HG03280 (cell line): ENCODE results near the gene FRMD4A.
"Not testable (repeated sequence)": the region's sequence is repeated elsewhere in the genome, so short reads cannot be mapped to it uniquely, and the experiment has no call there.

Experiments
- ATAC-seq: cut with Tn5 transposase; IDR thresholded peaks from one replicate; pipeline ENCODE4 v1.9.1; 2021; ENCODE audit warnings: mild to moderate bottlenecking, moderate library complexity; ENCODE audit not compliant: unreplicated experiment

Gene FRMD4A

DNA sequence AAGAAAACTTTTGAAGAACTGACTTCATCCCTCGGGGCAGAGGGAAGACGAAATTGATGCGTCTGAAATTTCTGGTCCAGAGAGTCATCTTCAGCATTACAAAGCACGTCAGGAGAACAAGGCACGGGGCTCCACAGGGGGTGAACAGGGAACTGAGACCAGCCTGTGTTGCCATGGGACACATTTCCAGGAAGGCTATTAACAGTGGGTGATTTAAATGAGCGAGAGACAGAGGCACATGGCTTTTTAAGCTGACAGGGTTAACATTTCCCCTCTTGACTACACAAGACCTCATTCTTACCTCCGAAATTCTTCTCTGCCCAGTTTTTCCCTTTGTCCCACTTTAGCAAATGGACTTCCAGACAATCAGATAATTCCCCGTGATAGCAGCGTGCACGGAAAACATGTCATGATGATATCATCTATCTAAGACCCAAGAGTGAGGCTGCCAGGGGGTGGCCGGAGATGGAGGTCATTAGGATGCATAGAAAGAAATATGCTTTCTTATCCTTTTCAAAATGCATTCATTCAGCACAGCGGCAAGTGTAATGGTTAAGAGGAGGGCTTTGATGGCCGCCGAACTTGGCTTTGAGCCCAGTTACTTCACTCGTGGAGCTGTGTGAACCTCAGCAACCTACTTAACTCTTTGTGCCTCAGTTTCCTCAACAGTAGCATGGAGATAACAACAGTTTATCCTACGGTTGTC is 496.0 kb downstream of the FRMD4A start:
- no peak for ATAC-seq

DNA sequence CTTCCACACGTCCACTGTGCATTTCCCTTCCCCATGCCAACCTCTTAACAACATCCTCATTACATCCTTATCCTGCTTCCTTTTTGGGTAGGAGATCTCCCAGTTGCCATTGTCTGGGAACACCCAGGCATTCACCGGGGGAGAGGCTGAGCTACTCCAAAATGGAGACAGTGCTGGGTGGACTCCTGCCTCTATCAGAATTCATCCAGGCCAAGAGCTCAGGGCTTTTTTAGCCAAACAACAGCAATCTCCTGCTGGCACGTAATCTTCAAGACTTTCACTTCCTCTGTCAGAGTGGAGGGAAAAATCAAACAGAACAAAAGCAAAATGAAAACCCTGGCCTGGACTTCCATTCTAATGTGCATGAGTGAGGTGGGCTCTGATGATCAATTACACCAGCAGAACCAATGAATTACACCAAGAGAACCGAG is 499.0 kb downstream of the FRMD4A start:
- ATAC-seq: no peak

DNA sequence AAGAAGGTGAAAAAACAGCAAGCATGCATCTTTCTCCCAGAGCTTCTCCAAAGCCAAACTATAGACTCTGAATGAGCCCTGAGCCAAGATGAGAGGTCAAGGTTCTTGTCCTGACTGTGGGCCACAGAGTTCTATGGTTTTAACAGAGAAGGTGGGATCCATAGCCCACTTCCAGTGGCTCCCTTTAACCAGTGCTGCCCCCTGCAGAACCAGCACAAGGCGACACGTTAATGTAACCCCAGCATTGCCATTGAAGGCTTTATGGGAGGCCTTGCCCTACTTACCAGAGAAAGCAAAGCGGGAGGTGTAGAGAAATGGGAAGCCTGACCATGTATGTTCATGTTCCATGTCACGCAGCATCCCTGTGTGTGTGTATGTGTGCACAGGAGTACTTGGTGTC is 500.3 kb downstream of the FRMD4A start:
- no peak for ATAC-seq

DNA sequence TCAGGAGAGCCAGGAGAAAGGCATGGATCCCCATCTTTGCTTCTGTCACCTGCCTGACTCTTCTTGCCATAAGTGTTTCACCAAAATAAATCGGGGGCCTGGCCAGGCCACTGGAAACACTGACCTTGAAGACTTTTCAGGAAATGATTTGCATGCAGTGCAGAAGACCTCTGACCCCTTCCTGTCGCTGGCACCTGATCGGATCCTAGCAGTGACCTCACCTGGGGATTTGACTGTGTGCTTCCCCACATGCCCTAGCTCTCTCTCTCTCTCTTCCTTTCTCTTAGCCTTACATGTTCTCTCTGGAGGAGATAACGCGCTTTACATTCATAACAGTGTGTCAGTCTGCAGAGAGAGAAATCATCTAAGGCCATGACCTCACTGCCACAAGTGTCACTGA is 500.9 kb downstream of the FRMD4A start:
- ATAC-seq: no peak

DNA sequence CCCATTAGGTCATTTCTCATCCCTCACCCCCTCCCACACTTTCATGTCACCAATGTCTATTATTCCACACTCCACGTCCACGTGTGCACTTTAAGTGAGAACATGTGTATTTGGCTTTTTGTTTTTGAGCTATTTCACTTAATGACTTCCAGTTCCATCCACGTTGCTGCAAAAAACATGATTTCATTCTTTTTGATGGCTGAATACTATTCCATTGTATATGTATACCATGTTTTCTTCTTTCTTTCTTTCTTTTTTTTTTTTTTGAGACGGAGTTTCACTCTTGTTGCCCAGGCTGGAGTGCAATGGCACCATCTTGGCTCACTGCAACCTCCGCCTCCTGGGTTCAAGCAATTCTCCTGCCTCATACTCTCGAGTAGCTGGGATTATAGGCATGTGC is 502.4 kb downstream of the FRMD4A start:
- ATAC-seq: not testable (repeated sequence)

DNA sequence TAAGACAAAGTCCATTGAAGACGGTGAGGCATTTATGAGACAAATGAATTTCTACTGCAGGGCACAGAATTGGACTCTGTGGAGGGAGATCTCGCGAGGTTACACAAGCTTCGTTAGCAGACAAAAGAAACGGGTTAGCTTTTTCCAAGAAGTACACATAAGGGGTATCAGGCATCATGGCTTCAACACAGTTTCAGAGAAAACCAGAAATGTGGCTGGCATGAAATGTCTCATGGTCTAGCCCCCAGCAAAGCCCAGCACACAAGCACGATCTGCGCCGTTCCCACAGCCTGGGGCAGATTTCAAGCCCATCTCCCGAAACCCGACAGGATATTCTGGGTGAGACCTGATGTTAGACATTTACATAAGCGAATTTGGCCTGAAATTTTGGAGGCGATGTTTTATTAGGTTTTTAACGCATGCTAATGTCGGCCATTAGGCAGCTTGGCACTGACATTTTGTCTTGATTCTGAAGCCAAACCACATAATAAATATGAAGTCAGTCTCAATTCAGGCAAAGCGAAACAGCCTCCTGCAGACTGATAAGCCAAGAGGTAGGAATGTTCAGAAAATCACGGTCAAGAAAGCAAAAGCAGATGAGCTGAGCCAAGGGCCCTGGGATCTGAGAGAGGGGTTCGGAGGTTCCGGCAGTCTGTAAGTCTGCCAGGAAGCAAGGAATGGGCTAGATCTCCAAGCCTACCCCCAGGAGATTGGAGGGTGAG is 503.5 kb downstream of the FRMD4A start:
- ATAC-seq: no peak

DNA sequence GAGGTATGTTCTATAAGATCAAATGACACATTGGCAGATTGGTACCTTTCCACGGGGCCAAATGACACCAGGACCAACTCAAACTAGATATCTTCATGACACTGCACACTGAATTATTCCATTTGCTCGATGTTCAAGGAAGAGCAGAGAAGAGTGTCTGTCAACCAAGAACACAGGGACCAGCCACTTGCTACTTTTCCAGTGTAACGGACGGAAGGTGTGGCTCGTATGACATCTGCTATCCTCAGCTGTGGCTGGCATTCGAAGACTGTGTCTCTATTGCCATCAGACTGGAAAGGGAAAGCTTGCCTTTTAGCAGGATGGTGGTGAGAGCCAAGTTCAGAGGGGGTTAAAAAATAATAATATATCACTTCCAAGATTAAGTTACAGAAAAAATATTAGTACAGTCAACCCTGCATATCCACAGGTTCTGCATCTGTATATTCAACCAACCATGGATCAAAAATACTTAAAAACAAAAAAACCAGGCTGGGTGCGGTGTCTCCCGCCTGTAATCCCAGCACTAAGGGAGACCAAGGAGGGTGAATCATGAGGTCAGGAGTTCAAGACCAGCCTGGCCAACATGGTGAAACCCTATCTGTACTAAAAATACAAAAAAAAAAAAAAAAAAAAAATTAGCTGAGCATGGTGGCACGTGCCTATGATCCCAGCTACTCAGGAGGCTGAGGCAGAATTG is 506.9 kb downstream of the FRMD4A start:
- no peak for ATAC-seq

DNA sequence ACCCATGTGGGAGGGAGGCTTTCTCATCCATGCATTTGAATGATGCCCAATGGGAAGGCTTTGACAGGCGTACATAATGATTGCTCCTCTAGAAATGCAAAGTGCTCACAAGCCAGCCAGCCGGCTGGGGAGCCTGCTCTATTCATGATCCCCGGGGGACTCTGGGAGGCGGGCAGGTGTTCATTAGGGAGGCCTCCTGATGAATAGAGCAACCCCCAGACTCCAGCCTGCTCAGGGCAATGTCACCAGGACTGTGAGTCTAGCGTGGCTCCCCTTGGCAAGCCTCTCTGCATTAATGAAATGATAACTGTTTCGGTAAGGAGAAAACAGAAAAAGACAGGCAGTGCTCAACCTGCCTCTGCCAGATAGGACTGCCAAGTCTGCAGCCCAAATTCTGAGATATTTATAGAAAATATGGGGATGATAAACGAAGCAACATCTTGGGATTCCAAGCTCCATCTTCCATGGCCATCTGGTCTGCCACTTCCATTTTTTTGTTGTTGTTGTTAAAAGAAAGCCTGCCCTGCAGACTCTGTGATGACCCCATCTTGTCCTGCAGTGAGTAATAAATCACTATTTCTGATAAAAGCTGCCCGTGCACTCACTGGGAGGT is 507.5 kb downstream of the FRMD4A start:
- ATAC-seq: no peak

DNA sequence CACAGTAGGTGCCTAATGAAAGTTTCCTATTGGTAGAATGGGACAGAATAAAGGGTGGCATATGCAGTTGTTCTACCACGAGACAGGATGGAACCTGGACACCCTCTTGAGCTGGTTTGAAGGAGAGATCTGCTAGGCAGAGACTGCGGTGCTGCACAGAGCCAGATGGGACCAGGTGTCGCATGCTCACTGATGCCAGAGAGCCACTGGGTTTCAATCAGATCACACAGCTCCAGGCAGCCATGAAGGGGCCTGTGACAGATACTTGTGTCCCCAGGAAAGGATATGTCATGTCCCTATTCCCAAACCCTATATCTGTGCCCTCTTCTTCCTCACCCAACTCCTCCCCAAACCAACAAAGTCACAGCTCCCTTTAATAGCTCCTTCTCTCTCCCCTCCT is 508.2 kb downstream of the FRMD4A start:
- ATAC-seq: no peak

DNA sequence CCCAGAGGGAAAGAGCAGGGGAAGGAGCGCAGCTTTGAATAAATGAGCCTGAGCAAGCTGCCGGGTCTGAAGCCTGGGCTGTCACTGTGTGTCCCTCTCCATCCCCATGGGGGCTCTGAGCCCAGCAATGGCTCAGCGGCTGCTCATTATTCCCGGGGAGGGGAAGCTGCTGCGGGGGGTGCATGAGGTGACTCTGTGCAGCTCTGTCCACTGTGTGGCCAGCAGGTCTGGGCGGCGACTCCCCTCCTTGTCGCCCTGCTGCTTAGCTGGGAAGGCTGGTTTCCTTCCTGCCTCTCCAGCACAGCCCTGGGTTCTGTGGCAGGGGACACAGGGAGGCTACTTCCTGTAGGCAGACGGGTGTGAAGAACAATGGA is 509.8 kb downstream of the FRMD4A start:
- ATAC-seq: no peak

DNA sequence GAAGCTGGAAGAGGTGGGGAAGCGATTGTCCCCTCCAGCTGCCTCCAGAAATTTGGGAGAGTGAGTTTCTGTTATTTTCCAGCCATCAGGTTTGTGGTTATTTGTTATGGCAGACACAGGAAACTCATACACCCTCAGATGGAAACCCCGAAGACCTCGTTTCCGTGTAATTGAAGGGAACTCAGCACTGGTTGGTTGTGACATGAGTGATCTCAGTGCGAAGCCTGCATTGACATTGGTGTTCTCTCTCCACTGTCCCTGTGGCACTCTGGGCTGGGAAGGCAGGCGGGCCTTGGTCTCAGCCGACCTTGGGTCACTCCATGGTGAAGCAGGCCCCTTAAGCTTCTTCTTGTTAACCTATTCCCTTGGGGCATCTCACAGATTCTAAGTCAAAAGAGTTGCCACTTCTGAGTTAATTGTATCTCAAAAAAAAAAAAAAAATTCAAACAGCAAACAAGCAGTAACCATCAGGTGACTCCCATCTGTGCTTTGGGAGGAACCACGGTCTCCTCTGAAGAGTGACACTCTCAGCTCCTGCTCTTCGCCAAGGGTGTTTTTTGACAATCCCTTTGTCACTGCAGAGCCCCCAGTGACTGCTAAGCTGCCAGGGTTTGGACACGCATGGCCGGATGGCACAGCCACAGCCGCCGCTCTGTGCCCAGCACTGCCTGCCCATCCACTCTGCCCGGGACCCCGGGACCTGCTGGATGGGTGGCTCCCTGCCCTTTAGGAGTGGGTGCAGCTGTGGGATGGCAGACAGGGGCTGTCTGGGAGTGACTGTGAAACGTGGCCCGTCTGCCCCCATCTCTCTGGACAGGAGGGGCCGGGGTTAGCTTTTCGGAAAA is 510.4 kb downstream of the FRMD4A start:
- ATAC-seq: no peak

DNA sequence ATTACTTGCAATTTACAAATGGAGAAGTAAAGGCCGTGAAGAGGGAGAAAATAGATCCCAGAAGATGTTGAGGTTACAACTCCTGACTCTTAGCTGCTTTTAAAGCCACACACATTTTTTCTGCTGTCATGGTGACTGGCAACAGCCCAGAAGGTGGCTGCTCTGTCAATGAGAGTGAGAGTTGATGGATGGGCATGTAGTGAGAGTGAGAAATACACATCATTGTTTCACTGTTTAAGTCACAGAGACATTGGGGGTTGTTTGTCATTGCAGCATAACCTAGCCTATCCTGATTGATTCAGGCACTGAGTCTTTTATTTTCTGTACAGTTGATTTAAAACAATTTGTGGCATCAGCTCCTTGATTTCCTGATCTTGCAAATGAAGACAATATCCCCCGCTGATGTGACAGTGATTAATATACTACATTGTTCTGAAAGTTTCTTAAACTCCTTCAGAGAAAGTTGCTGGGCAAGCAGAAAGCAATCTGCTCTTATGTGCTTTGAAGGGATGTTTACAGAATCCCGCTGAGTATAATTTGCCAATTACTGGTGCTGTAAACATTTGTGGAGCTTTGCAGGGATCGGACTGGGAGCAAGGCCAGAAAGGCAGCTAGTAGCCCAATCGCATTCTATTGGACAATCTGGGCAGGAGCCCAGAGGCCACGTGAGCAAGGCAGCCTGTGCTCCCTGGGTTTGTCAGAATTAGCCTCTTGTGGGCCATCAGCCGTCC is 514.4 kb downstream of the FRMD4A start:
- no peak for ATAC-seq

DNA sequence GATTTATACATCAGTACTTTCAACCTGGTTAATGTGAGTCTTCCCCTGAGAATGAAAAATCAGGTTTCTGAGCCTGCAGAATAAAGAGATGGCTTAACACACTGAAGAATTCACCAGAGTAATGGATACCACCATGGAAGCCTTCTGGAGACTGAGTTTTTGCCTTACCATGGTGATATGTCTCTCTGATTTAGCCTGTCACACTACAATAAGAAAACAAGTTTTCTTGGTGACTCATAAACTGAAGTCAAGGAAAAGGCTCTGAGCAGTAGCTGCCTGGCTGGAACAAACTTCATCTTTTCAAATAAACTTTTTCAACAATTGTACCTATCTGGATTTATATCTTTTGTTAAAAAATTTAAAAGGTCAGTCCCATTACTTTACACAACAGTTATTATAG is 515.0 kb downstream of the FRMD4A start:
- no peak for ATAC-seq

DNA sequence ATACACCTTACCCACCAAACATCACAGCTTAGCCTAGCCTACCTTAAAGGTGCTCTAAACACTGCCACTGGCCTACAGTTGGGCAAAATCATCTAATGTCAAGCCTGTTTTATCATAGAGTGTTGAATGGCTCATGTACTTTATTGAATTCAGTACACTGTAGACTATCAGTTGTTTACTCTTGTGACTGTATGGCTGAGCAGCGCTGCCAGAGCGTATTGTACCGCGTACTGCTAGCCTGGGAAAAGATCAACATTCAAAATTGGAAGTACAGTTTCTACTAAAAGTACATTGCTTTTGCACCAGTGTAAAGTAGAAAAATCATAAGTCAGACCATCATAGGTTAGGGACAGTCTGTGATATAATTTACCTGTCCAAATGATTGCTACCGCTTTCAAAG is 517.2 kb downstream of the FRMD4A start:
- no peak for ATAC-seq

DNA sequence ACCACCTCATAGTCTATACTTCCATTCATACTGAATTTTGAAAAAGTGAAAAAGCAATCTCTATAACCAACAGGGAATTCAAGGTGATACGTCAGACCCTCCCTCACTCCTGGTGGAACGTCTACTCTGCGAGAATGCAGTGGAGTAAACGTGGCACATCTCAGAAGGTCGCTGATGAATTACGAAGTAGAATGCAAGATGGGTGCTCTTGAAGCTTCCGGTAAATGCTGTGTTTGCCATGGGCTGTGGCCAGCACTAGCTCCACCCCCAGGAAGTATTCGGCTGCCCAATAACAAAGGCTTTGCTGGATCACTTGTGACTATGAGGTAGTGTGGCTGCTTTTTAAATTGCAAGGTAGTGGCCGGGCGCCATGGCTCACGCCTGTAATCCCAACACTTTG is 517.9 kb downstream of the FRMD4A start:
- ATAC-seq: no peak

DNA sequence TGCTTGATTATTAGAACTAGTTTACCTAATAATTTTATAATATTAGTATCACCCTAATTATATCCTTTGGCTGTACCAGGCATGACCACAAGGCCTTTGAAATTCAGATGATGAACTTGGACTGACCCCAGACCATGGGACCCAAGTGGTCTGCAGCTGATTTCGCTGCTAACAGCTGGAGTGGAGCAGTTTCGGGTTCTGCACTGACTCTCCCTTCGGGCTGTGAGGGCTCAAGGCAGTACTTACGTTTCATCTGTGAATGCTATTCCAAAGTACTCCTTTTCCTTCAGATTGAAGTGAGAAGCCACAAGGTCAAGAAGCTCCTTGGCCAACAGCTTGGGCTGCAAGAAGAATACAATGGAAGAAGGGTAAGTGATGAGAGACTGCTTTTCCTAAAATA is 520.2 kb downstream of the FRMD4A start:
- ATAC-seq: no peak

DNA sequence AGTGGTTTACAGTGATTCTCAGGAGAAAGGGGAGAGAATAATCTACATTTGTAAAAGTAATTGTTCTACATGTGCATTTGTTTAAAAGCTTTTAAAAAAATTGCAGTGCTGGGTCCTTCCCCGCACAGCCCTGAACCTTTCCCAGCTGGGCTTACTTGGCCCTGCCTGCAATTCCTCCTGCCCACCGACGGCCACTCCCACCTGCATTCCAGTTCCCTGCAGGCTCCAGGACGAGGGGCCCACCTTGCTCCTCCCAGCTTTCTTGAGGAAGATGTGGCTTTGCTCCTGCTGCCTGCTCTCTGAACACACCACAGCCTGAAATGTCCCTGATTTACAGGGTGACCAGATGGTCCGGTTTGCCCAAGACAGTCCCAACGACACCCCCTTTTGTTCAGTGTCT is 521.3 kb downstream of the FRMD4A start:
- ATAC-seq: no peak

DNA sequence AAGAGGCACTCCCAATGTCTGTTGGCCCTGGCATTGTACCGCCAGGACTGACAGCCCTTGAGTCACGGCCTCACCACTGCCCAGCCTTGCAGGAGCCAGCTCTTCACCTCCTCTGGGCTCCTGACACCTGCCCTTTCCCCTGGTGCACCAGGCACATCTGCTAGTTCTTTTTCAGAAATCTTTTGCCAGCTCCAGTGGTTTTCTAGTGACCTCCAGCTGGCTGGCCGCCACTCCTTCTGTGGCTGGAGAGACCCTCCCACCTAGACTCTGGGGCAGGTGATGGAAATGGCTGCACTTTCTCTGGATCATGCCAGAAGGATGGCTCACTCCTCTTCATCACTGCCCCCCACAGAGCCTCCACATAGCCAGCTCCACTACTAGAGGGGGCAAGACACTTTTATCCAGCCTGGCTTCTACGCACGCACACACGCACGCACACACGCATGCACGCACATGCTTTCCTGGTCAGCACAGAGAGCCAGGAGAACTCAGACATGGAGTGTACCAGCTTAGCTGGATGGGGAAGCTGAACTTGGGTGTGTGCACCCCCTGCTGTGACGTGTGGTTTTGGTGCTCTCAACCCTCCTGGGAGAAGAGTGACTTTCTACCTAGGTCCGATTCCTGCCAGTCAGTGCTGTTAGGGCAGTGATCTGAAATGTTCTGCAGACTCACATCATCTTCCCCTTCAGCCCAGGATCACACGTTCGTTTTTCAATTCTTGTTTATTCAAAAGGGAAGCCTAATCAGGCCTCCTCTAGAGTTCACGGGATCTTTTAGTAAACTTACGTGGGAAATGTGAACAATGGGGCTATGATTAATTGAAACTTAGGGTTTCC is 522.0 kb downstream of the FRMD4A start:
- no peak for ATAC-seq

DNA sequence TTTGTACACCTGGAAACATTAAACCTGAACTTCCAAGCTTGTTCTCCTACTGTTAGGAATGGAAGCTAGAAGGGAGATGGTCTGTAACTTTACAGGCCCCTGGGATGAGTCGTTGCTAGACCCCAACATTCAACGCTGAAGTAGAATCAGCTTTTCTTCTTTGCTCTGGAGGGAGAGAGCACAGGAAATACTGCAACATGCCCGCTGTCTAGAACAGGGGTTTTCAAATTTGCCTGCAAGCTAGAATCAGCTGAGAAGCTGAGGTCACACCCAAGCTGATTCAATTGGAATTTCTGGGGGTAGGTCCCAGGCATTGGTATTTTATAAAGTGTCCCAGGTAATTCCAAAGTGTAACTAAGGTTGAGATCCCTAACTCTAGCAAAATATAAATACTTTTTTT is 524.3 kb downstream of the FRMD4A start:
- no peak for ATAC-seq
